Left hindlimb (tissue), 1 donor: ENCODE measurements around the gene NMNAT3.
"Not testable (repeated sequence)": the region's sequence is repeated elsewhere in the genome, so short reads cannot be mapped to it uniquely, and the experiment has no call there.

Experiments
- DNase-seq: peaks from one replicate; pipeline ENCODE4 v3.0.0-alpha.2; 2018

Gene NMNAT3

GRCh38 chr3:139633511-139633910 is 44.3 kb downstream of the NMNAT3 start:
- DNase-seq, result no peak

GRCh38 chr3:139630542-139630941 is 47.2 kb downstream of the NMNAT3 start:
- DNase-seq, result no peak

GRCh38 chr3:139629033-139629432 is 48.7 kb downstream of the NMNAT3 start:
- DNase-seq, result no peak

- no peak for DNase-seq
Measured at GRCh38 chr3:139627759-139628158, 50.0 kb downstream of the NMNAT3 start.

GRCh38 chr3:139620438-139620837 is 57.3 kb downstream of the NMNAT3 start:
- no peak for DNase-seq

GRCh38 chr3:139619484-139619883 is 58.3 kb downstream of the NMNAT3 start:
- DNase-seq, result no peak

GRCh38 chr3:139617672-139618268 is 60.0 kb downstream of the NMNAT3 start:
- DNase-seq, result no peak

GRCh38 chr3:139611528-139611927 is 66.2 kb downstream of the NMNAT3 start:
- no peak for DNase-seq

- no peak for DNase-seq
Measured at GRCh38 chr3:139610886-139611285, 66.9 kb downstream of the NMNAT3 start.

- DNase-seq, result no peak
Measured at GRCh38 chr3:139608924-139609323, 68.8 kb downstream of the NMNAT3 start.

- DNase-seq, result no peak
Measured at GRCh38 chr3:139608108-139608380, 69.7 kb downstream of the NMNAT3 start.

GRCh38 chr3:139607257-139608107 is 70.3 kb downstream of the NMNAT3 start:
- DNase-seq, result no peak

GRCh38 chr3:139602003-139602402 is 75.8 kb downstream of the NMNAT3 start:
- no peak for DNase-seq

- no peak for DNase-seq
Measured at GRCh38 chr3:139601191-139601961, 76.4 kb downstream of the NMNAT3 start.

- DNase-seq, result no peak
Measured at GRCh38 chr3:139597947-139598346, 79.8 kb downstream of the NMNAT3 start.

GRCh38 chr3:139591186-139591585 is 86.6 kb downstream of the NMNAT3 start:
- DNase-seq, result not testable (repeated sequence)

GRCh38 chr3:139588450-139588849 is 89.3 kb downstream of the NMNAT3 start:
- DNase-seq, result no peak

GRCh38 chr3:139587797-139588196 is 90.0 kb downstream of the NMNAT3 start:
- no peak for DNase-seq

GRCh38 chr3:139586420-139587017 is 91.3 kb downstream of the NMNAT3 start:
- no peak for DNase-seq

GRCh38 chr3:139585820-139586219 is 92.0 kb downstream of the NMNAT3 start:
- no peak for DNase-seq

- not testable (repeated sequence) for DNase-seq
Measured at GRCh38 chr3:139583651-139584050, 94.1 kb downstream of the NMNAT3 start.

GRCh38 chr3:139578783-139579182 is 99.0 kb downstream of the NMNAT3 start:
- no peak for DNase-seq

GRCh38 chr3:139577909-139578308 is 99.9 kb downstream of the NMNAT3 start:
- no peak for DNase-seq

- no peak for DNase-seq
Measured at GRCh38 chr3:139577346-139577745, 100.4 kb downstream of the NMNAT3 start.
